ENCODE measurements around the gene MYCBP2.

DNA sequence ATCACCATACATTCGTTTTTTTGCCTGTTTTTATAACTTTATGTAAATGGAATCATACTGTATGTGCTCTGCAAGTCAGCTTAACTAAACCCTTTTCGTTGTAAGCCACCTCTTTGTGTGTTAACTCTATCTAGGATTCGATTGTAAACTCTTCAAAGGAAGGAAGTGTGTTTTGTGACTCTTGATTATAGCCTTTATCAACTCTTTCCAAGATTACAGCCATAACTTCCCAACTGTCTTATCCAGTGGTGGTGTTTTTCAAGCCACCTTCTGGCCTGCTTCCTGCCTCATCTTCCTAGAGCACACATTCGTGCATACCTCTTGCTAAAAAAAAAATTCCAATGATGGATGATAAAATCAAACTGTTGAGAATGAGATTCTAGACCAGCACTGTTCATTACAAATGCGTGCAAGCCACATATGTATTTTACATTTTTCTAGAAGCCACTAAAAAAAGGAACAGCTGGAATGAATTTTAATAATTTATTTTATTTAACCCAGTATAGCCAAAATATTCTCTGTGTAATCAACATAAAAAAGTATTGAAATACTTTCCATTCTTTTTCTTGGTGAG, 287.9 kb downstream of the MYCBP2 start:
- TF ChIP-seq, protein P1, sequence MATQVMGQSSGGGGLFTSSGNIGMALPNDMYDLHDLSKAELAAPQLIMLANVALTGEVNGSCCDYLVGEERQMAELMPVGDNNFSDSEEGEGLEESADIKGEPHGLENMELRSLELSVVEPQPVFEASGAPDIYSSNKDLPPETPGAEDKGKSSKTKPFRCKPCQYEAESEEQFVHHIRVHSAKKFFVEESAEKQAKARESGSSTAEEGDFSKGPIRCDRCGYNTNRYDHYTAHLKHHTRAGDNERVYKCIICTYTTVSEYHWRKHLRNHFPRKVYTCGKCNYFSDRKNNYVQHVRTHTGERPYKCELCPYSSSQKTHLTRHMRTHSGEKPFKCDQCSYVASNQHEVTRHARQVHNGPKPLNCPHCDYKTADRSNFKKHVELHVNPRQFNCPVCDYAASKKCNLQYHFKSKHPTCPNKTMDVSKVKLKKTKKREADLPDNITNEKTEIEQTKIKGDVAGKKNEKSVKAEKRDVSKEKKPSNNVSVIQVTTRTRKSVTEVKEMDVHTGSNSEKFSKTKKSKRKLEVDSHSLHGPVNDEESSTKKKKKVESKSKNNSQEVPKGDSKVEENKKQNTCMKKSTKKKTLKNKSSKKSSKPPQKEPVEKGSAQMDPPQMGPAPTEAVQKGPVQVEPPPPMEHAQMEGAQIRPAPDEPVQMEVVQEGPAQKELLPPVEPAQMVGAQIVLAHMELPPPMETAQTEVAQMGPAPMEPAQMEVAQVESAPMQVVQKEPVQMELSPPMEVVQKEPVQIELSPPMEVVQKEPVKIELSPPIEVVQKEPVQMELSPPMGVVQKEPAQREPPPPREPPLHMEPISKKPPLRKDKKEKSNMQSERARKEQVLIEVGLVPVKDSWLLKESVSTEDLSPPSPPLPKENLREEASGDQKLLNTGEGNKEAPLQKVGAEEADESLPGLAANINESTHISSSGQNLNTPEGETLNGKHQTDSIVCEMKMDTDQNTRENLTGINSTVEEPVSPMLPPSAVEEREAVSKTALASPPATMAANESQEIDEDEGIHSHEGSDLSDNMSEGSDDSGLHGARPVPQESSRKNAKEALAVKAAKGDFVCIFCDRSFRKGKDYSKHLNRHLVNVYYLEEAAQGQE (IDR thresholded peaks at IDR 0.05; ENCODE audit: low read depth, low read length), result no peak
- TF ChIP-seq, protein P2, sequence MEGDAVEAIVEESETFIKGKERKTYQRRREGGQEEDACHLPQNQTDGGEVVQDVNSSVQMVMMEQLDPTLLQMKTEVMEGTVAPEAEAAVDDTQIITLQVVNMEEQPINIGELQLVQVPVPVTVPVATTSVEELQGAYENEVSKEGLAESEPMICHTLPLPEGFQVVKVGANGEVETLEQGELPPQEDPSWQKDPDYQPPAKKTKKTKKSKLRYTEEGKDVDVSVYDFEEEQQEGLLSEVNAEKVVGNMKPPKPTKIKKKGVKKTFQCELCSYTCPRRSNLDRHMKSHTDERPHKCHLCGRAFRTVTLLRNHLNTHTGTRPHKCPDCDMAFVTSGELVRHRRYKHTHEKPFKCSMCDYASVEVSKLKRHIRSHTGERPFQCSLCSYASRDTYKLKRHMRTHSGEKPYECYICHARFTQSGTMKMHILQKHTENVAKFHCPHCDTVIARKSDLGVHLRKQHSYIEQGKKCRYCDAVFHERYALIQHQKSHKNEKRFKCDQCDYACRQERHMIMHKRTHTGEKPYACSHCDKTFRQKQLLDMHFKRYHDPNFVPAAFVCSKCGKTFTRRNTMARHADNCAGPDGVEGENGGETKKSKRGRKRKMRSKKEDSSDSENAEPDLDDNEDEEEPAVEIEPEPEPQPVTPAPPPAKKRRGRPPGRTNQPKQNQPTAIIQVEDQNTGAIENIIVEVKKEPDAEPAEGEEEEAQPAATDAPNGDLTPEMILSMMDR (IDR thresholded peaks at IDR 0.05), result no peak
- TF ChIP-seq TAF1 (IDR thresholded peaks at IDR 0.05; ENCODE audit: borderline replicate concordance, low read depth, low read length) (no peak), YY1 (IDR thresholded peaks at IDR 0.05; ENCODE audit: low read depth) (no peak), MXI1 (IDR thresholded peaks at IDR 0.05; ENCODE audit: low read depth, low read length) (no peak), MAX (IDR thresholded peaks at IDR 0.05; ENCODE audit: low read depth) (no peak), POLR2AphosphoS5 (IDR thresholded peaks at IDR 0.05; ENCODE audit: low read depth, low read length) (no peak), IRF3 (IDR thresholded peaks at IDR 0.05; ENCODE audit: low read depth, low read length) (no peak), USF2 (IDR thresholded peaks at IDR 0.05; ENCODE audit: borderline replicate concordance, low read depth, low read length) (no peak), RFX5 (IDR thresholded peaks at IDR 0.05; ENCODE audit: low read length) (no peak), FOXJ3 (CRISPR knock-in tag; IDR thresholded peaks at IDR 0.05) (no peak), EP300 (IDR thresholded peaks at IDR 0.05; ENCODE audit: borderline replicate concordance in 1 of 2, low read depth in 1 of 2, low read length in 1 of 2) (no peak), USF1 (IDR thresholded peaks at IDR 0.05; ENCODE audit: borderline replicate concordance, low read depth) (no peak)
